ENCODE data around the gene ARFGEF2.
A peak's percentile ranks its signal among the peaks of the same experiment; 100 is the strongest.
"Not testable (repeated sequence)": the region's sequence is repeated elsewhere in the genome, so short reads cannot be mapped to it uniquely, and the experiment has no call there.

Gene ARFGEF2

DNA sequence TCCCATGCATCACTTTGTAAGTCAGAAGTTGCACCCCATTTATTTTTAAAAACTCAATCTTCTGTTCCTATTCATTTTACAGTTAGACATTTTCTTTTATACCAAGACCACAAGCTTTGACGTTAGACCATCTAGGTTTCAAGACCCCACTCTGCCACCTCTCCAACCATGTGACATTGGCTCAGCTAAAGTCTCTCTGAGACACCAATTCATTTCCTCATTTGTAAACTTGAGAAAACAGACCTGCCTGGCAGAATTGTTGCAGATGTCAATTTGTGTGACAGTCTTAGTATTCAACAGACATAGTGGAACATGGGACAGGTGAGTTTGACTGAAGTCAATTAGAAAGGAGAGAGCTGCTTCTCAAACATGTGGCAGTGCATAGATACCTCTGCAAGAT is 69.0 kb downstream of the ARFGEF2 start:
- DNase-seq: no peak

DNA sequence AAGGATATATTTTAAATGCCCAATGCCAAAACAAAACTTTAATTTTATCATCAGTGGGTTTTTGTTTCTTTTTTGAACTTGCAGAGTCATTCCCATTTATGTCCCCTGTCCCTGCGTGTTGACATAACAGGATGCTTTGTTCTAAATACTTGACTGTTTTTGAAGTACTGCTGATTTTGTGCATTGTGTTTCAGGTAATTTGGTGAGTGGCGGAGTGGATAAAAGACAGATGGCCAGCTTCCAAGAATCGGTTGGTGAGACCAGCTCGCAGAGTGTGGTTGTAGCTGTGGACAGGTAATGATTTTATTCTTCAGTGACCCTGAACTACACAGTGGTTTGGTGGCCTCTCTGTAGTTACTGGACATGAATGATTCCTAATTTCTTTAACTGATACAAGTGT is 74.1 kb downstream of the ARFGEF2 start:
- DNase-seq: no peak

DNA sequence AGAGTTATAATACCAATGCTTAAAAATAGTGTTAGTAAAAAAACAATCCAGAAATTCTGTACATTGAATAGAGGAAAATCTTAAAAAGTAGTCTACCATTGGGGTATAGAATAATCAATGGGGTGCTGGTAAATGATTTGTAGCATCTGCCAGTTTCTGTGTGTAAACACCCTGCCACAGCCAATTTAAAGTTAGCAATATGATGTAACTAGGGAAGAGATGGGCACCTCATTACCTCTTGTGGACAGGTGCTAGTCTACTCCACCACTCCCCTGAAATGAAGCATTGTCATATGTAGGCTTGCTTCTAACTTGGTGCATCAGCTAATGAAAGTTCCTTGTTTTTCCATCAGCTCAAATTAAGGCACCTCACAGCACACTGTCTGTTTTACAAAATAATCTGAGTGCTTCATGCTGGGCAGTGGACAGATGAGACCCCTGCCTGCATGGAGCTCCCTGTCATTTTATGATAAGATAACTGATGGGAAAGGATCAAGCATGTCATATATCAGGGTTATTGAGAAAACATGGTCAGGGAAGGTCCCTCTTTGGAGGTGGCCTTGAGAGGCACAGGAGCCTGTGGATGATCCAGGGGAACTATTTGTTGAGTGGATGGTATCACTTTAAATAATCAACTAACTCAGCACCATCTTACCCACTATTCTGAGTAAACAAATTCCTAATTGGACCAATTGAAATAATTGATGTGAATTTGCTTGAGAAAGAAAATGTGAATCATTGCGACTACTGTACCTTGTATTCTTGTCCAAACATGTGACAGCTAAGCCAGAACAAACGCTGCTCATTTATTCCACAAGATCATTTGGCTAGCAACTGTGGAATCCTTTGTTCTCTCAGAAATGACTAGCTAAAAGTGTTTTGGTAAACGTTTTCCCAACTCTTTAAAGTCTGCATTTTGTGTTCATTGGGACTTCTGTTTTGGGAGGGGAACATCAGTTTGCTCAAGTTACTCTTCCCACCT is 78.7 kb downstream of the ARFGEF2 start:
- DNase-seq: peak in 2 of 58 donors; percentile 5 to 22

DNA sequence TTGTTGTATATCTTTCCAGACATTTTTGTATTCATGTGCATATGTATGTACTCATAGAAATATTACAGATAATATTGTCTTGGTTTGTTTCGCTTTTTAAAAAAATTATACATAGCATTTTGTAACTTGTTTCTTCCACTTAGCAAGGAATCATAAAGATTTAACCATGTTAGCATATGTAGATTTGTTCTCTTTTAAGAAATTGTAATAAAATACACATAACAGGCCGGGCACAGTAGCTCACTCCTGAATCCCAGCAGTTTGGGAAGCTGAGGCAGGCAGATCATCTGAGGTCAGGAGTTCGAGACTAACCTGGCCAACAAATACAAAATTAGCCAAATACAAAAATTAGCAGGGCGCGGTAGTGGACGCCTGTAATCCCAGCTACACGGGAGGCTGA is 80.2 kb downstream of the ARFGEF2 start:
- no peak for DNase-seq

DNA sequence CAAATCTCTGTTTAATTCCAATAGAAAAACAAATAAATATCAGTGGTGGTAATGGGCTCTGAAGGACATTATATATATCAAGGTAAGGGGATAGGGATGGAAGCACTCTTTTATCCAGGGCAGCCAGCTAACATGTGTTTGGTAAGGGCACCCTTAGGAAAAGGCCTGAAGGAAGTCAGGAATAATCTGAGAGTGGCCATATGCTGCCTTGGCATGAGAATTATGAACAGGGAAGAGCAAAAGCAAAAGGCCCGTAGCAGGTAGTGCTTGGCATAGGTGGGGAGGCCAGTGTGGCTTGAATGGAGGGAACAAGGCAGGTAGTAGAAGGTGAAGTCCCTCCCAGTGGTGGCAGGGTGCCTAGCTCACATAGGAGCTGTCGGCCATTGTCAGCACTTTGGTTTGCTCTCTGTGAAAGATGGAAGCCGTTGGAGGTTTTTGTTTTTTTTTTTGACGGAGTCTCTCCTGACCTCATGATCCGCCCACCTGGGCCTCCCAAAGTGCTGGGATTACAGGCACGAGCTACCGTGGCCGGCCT is 85.0 kb downstream of the ARFGEF2 start:
- DNase-seq: no peak

DNA sequence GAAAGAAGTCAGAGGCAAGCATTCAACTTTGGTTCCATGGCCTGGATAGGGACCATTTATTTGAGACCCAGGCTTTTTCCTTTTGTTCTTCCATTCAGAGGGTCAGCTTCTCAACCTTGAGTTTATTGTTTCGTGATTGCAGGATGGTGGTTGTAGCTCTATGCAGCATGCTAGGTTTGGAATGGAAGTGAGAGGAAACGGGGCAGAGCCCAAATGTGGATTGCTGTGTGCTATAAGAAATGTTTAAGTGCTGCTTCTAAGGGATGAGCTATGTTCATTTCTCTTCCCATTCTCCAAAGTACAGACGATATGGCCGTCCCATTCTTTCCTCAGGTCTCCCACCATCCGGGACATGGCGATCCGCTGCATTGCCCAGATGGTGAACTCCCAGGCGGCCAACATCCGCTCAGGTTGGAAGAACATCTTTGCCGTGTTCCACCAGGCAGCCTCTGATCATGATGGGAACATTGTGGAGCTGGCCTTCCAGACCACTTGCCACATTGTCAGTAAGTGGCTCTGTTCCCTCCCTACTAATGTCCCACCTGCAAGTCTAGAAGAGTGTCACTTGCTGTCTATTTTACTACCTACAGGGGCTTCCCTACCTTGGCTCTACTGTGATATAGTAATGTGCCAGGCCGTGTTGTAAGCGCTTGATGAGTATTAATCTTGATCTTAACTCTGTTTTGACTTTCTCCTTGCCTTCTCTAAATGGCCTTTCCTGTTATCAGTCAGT is 88.6 kb downstream of the ARFGEF2 start:
- DNase-seq: no peak

DNA sequence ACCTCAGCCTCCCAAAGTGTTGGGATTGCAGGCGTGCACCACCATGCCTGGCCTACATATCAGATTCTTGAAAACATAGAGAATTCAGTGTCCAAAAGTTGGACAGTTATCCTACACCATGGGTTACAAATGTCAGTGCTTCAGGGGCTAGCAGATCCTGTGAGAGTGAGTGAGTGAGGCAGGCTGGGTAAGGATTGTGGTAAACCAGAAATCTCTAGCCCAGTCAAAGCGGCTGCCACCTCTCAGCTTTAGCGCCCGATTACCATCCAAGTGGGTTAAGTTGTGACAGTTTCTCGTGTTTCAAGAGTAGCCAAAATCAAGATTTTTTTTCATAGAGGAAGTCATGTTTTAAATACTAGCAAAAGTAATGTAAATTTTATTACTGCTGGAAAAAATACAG is 102.7 kb downstream of the ARFGEF2 start:
- DNase-seq: no peak

DNA sequence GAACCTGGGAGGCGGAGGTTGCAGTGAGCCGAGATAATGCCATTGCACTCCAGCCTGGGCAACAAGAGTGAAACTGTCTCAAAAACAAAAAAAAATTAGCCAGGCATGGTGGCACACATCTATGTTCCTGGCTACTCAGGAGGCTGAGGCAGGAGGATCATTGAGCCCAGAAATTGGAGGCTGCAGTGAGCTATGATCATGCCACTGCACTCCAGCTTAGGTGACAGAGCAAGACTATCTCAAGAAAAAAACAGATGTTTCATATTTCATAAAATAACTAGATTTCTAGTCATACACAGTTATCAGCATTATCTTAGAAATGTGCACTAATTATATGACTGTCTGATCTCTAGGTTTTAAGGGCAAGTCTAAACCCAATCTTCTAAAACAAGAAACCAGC is 106.7 kb downstream of the ARFGEF2 start:
- DNase-seq: not testable (repeated sequence)

DNA sequence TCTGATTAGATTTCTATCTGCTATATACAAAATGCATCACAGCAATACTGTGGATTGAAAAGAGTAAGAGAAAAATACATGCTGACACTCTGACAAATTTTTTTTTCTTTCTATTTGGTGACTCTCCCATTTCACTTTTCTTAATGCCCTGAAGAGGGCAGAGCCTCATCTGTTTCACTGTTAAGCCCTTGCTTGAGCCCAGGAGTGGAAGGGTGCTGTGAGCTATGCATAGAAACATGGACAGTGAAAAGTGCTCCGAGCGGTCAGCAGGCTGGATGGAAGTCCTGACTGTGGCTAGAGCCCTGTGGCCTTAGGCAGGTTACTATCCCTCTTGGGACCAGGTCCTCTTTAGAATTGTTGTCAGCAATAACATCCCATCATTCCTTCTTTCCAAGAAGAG is 107.2 kb downstream of the ARFGEF2 start:
- DNase-seq: peak in 3 of 58 donors; percentile 7 to 15 (median 12)

DNA sequence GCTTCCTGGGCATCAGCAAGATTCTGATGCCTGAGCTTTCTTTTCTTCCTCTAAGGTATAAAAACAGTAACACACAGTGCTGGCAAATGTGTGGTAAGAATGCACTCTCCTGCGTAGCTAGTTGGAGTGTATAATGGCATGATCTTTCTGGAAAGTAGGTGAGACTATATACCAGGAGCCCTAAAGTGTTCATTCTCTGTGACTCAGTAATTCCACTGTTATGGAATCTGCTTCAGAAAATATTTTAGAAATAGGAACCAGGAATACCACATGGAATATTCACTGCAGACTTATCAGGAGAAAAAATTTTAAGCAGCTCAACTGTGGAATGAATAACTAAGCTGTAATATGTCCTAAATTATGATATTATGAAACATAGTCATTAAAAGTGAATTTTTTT is 107.7 kb downstream of the ARFGEF2 start:
- no peak for DNase-seq

DNA sequence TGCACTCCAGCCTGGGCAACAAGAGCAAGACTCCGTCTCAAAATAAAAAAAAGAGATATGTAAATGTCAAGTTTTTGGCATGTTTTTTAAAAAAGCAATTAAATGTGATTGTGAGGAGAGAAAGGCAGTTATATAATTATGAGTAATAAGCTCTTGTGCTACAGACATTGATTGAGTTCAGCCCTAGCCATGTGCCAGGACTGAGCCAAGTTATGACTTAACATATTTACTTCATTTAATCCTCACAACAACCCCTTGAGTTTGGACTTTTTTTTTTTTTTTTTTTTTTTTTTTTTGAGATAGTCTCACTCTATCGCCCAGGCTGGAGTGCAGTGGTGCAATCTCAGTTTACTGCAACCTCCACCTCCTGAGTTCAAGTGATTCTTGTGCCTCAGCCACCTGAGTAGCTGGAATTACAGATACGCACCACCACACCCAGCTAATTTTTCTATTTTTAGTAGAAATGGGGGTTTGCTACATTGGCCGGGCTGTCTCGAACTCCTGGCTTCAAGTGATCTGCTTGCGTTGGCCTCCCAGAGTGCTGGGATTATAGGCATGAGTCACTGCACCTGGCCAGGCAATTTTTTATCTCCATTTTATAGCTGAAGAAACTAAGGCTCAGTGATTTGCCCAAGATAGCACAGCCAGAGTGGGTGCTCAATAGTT is 109.6 kb downstream of the ARFGEF2 start:
- peak in 3 of 58 donors; percentile 3 to 5 (median 4) for DNase-seq

DNA sequence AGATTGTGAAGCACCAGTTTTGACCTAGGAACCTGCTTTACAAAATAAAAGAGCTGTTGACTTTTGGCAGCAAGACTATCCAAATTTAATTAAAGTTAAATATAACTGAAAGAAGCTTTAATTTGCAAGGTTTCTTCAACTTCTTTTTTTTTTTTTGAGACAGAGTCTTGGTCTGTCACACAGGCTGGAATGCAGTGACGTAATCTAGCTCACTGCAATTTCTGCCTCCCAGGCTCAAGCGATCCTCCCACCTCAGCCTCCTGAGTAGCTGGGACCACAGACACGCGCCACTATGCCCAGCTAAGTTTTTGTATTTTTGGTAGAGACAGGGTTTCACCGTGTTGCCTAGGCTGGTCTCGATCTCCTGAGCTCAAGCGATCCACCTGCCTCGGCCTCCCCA is 110.9 kb downstream of the ARFGEF2 start:
- no peak for DNase-seq

DNA sequence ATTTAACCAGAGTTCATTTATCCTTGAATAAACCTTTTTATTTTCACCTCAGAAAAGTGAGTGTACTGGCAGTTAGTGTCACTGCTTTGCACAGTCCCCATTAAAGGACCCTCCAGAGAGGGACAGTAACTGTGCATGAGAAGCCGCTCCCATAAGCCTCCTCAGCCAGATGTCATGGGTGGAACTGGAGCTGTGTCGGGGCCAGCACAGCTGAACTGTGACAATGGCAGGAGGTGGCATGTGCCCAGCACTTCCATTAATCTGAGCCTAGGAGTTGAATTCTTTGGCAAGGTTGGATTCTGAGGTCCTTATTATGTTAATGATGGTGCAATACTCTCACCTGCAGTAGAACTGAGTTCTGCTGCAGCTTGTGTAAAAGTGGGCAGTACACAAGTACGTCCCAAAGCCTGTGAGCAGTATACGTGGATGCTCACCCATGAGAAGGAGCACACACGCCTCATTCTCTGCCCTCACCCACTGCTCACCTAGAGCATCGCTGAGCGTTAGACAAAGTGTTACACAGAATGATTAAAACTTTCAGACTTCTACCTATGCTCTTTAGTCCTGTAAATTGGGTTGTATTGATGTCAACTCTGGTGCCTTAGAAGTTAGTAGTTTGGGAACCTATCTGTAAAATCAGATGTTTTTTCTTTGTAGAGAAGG is 112.7 kb downstream of the ARFGEF2 start:
- DNase-seq: peak in 3 of 58 donors; percentile 1 to 33 (median 5)

DNA sequence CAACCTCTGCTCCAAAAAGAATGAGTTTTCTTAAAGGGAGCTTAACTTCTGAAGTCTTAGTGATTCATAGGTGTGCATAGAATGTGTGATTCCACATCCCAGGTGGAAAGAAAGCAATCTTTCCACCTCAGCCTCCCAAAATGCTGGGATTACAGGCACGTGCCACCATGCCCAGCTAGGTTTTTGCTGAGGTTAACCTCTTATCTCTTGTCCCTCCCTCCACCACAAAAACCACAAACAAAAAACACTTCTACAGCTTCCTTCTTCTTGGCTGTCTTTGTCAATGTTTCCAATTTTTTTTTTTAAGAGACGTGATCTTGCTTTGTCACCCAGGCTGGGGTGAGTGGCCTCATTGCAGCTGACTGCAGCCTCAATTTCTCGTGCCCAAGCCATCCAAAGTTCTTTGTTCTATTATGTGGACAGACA is 116.5 kb downstream of the ARFGEF2 start:
- DNase-seq: no peak

DNA sequence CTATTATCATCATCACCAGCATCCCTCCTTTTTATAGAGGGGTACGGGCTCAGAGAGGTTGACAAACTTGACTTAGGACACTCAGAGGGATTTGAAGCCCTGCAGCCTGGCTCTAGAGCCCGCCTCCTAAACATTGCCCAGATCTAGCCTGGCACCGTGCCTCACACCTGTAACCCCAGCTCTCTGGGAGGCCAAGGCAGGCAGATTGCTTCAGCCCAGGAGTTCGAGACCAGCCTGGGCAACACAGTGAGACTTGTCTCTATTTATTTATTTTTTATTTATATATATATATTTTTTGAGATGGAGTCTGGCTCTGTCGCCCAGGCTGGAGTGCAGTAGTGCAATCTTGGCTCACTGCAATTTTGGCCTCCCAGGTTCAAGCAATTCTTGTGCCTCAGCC is 118.3 kb downstream of the ARFGEF2 start:
- DNase-seq: no peak

DNA sequence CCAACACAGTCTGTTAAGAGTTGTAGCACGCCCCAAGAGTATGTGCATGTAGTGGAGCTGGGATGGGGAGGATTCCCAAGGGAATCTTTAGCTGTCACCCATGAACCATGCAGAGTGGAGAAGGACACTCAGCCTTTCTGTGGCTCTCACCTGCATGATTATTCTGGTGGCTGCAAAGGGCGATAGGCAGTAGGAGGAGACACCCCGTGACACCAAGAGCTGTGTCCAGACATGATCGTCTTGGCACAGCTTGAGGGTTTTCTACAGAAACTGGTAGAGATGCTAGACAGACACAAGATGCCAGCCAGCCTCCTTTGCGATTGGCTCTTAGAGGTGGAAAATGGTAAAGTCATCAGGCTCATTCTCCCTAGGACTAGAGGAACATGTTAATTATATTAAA is 121.5 kb downstream of the ARFGEF2 start:
- DNase-seq: no peak

DNA sequence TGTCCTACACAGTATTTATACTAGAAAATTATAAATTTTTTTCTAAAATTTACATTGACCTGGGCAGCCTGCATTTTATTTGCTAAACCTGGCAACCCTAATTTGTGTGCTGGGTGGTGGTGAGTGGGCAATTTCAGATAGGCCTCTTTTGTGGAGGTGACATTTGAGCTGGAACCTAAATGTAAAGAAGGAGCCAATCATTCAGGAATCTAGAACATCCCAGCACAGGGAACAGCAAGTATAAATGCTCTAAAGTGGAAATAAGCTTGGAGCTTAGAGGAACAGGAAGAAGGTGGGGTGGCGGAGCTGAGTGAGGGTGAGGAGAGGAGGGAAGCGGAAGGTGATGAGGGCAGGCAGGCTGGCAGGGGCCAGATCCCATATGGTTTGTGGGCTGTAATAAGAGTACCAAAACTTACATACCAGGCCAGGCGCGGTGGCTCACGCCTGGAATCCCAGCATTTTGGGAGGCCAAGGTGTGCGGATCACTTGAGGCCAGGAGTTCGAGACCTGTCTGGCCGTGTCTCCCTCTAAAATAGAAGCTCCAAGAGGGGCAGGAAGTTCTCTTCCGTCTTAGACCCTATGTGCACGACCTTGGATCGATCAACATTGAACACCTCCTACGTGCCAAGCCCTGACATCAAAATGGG is 124.1 kb downstream of the ARFGEF2 start:
- DNase-seq: peak in 15 of 58 donors; percentile 17 to 66 (median 46)

DNA sequence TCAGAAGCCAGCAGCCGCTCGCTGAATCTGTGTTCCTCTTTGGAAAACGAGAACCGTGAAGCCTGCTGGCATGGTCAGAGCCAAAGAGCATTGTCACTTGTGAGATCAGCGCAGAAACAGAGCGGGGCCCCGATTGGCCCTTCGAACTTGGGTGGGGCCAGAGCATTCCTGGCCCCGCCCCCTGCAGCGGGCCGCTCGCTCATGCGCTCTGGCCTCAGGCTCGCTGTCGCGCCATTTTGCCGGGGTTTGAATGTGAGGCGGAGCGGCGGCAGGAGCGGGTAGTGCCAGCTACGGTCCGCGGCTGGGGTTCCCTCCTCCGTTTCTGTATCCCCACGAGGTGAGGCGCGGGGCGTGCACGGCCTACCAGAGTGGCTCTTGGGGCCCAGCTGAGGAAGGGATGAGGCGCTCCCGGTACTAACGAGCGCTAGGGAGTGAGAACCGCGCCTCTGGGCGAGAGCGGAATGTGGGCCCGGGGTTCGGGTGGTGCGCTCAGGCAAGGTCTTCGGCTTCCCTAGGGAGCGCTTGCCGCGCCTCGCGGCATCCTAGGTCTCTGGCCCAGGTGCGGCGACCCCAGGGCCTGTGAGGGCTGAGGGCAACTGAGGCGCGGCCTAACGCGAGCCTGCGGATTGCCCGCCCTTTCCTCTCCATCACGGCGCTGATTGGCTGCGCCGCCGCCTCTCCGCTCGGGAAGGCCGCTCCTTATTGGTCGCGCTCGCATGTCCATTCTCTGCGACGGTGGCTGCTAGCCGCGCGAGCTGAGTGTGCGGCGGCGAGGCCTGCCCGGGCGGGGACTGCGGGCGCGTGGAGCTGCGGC is 124.8 kb downstream of the ARFGEF2 start, which contains the start of gene CSE1L:
TSS of gene CSE1L (plus strand) at position 226 of the 814 bp plus-strand sequence. CDS start 12,152 bp downstream, outside the sequence.
- DNase-seq: peak; percentile 77 to 97 (median 93)

DNA sequence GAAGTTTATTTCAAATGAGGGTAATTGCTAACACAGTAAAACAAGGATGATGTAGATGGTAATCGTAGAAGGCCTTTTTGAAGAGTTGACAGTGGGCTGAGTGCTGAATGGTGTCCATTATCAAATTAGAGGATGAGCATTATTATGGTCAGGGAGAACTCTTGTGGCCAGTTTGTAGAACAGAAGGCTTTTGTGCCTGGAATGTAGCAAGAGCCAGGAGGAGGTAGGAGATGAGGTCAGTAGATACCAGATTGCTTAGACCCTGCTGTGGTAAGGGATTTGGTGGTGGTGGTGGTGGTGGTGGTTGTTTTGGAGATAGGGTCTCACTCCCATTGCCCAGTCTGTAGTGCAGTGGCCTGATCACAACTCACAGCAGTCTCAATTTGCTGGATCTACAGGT is 130.8 kb downstream of the ARFGEF2 start:
- DNase-seq: peak in 3 of 58 donors; percentile 1 to 31 (median 6)

All from anterior cingulate cortex (tissue), 58 donors.